Fibroblast of skin of scalp (primary cell): ENCODE data around the gene RNF32.
"Not testable (repeated sequence)": the region's sequence is repeated elsewhere in the genome, so short reads cannot be mapped to it uniquely, and the experiment has no call there.

Experiments
- DNase-seq: peaks from one replicate; pipeline ENCODE4 v3.0.0-alpha.2; 2013

RNF32 gene

GRCh38 chr7:156676263-156676662 is 35.7 kb downstream of the RNF32 start:
- no peak for DNase-seq

DNA sequence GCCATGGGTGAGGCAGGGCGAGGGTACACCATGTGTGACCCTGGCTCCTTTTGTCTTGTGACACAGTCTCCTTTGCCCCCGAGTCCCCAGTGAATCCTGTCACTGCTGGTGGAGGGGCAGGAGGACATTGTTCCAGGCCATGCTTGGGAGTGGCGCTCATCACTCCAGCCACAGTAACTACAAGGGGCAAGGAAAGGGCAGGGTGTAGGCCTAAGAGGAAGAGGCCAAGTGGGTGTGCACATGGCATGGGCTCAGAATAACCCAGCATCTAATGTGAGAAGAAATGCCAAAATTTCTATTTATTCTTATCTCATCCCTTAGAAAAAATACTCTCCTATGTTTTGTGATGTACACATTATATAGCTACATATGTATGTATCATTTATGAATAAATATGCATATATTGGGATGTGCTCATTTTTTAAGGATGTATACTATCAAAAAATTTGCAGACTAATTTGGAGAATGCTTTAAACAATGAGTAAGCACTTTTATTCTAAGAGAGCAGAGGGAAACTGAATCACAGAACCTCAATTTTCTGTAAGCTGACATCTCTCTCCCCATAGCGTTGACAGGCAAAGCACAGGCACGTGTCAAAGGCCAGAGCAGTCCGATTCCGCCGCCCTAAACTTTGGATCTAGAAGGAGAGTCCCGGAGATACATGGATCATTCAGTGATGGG is 36.9 kb downstream of the RNF32 start:
- no peak for DNase-seq

DNA sequence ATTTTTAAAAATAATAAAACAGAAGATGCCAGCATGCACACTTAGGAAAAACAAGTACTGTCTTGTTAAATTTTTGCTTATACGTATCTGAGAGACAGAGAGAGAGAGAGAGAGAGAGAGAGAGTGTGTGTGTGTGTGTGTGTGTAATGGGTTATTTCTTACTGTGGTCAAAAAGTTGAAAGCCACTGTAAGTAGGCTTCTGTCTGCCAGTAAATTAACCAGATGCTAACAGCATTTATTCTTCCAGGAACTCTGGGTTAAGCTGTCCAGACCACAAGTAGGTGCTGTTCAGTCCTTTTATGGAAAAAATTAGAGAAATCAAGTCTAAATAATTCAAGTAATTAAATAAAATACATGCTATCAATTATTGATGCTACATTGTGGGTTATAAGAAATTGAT is 39.7 kb downstream of the RNF32 start:
- DNase-seq: no peak

DNA sequence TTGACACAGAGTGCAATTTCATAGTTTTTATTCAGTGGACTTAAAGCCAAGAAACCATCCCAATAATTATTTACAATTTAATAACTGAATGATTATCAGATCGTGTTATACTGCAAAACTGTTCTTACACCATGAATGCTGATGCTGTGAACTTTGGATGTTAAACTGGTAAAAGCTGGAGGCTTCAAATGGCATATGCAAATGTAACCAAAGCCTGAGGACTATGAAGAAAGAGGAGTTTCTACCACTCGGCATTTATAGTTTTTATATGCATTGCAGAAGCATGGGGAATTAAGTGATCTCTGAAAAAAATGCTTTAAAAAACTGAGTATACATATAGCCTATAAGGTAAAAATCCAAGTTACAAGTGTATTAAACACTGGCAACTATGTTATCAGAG is 42.4 kb downstream of the RNF32 start:
- DNase-seq: no peak

GRCh38 chr7:156684251-156684650 is 43.7 kb downstream of the RNF32 start:
- no peak for DNase-seq

- DNase-seq: no peak
These were observed 44.1 kb downstream of the RNF32 start for GRCh38 chr7:156684661-156685060.

GRCh38 chr7:156691764-156692163 is 51.2 kb downstream of the RNF32 start:
- DNase-seq: no peak

- no peak for DNase-seq
These were observed 52.3 kb downstream of the RNF32 start for GRCh38 chr7:156692849-156693248.

DNA sequence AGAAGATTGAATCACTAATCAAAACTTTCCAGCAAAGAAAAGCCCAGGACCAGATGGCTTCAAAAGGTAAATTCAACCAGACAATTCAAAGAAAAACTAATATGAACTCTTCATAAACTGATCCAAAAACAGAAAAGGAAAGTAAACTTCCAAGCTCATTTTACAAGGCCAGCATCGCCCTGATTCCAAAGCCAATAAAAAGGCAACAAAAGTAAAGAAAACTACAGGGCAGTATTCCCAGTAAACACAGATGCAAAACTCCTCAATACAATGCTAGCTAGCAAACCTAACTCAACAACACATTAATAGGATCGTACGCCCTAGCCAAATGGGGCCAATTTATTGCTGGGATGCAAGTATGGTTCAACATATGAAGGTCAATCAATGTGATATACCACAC is 53.1 kb downstream of the RNF32 start:
- DNase-seq: no peak

- not testable (repeated sequence) for DNase-seq
These were observed 56.7 kb downstream of the RNF32 start for GRCh38 chr7:156697283-156697682.

- not testable (repeated sequence) for DNase-seq
These were observed 57.9 kb downstream of the RNF32 start for GRCh38 chr7:156698512-156698911.

DNA sequence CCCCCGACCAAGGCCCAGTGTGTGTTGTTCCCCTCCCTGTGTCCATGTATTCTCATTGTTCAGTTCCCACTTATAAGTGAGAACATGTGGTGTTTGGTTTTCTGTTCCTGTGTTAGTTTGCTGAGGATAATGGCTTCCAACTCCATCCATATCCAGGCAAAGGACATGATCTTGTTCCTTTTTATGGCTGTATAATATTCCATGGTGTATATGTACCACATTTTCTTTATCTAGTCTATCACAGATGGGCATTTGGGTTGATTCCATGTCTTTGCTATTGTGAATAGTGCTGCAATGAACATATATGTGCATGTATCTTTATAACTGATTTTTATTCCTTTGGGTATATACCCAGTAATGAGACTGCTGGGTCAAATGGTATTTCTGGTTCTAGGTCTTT is 61.2 kb downstream of the RNF32 start:
- not testable (repeated sequence) for DNase-seq

DNA sequence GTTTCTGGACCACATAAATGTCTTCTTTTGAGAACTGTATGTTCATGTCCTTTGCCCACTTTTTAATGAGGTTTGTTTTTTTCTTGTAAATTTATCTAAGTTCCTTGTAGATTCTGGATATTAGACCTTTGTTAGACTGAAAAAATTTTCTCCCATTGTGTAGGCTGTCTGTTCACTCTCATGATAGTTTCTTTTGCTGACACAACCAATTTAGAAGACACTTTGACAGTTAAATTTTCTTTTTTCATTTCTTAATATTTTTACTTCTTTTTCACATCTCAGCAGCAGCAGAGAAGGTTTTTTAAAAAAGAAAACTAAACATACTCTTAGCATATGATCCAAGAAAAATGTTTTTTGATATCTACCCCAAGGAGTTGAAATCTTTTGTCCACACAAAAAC is 61.8 kb downstream of the RNF32 start:
- DNase-seq: no peak

- DNase-seq: no peak
These were observed 62.6 kb downstream of the RNF32 start for GRCh38 chr7:156703209-156703608.

DNA sequence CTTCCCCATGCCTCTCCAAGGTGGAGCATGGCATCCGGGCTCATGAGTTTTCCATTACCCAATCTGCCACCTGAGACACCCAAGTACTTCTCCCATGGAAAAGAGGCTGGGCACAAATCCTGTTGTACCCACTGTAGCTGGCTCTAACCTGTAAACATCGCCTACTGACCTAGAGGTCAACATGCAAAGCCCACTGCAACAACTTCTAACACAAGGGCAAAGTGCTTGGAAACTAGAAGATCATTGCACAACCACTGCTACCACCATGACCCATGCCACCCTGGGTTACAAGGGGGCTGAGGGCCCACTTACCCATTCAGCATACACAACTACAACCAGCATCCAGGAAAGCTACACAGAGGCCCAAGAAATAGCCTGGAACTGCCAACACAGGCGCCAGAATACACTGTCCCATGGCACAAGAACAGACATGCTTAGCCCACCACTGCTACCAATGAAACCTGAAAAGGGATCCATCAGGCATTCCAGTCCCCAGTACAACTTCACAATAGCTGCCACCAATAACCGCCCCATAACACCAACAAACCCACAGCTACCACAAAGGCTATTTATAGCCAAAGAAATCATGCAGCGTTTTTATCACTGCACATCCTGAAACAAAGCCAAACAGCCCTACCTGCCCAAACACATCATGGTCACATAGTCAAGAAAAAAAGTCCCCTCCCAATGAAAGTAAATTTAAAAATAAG is 63.4 kb downstream of the RNF32 start:
- no peak for DNase-seq

DNA sequence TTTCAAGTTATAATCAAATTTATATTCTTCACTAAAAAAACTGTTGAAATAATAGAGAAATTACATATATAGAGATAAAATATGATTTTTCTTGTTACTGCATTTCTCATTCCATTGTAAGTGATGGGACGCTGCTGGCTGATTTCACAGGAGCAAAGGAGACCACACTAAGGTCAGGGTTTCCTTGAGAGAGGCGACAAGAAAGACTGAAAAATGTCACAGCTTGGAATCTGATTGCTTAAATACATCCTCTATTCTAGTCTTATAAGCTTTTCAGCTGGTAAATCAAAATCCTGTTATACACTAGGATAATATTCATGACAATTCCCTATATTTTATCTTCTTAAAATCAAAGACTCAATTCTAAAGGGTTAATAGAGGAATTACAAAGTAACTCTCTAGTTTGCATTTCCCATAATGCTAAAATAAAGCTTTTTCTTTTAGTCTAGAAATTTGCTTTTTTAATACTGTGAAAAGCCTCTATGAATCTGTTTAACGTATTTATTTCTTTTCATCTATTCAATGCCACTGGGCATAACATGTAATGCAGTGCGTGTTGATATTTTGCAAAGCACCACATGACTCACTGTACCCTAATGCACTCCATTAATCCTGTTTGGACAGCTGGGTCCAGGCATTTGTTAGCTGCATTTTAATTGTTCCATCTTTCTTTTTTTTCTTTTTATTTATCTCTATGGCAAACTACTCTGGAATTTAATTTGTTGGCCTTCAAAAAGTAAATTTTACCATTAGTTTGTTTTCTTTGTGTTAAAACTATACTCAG is 81.7 kb downstream of the RNF32 start:
- DNase-seq: peak; percentile 2

DNA sequence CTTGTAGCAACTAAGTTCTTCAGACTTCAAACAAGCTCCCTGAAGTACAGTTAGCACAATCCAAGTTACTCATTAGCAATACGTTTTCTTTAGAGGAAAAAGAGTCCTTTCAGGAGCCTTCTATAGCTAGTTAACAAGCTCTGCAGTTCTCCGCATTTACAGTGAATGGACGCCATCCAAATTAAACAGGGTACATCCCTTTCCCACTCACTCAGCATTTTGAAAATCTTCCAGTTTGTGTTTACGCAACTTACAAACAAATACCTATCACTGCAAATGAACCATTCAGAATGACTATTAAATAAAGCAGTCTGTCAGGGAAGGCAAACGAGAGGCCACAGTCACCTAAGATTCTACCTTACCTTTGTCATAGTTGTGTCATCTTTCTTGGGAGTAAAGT is 84.5 kb downstream of the RNF32 start:
- no peak for DNase-seq

DNA sequence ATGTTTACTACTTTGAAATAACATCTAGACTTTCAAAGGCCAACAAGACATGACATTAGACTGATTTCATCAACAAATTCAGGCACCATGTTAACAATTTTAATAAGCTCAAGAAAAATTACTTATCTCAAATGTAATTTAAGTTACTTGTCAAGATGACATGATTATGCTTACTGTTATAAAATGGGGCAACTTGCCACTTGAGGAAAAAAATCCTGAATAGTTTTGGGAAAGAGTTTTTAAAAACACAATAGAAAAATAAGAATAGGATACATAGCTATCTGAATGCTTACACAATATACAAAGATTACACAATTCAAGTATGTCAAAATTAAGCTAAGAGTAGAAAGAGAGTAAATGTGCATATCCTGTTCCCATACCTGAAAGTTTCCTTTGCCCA is 85.4 kb downstream of the RNF32 start:
- DNase-seq: no peak
